Measurements from ENCODE around the gene ZNF799.
A peak's percentile ranks its signal among the peaks of the same experiment; 100 is the strongest.
"Not testable (repeated sequence)": the region's sequence is repeated elsewhere in the genome, so short reads cannot be mapped to it uniquely, and the experiment has no call there.

Gene ZNF799

DNA sequence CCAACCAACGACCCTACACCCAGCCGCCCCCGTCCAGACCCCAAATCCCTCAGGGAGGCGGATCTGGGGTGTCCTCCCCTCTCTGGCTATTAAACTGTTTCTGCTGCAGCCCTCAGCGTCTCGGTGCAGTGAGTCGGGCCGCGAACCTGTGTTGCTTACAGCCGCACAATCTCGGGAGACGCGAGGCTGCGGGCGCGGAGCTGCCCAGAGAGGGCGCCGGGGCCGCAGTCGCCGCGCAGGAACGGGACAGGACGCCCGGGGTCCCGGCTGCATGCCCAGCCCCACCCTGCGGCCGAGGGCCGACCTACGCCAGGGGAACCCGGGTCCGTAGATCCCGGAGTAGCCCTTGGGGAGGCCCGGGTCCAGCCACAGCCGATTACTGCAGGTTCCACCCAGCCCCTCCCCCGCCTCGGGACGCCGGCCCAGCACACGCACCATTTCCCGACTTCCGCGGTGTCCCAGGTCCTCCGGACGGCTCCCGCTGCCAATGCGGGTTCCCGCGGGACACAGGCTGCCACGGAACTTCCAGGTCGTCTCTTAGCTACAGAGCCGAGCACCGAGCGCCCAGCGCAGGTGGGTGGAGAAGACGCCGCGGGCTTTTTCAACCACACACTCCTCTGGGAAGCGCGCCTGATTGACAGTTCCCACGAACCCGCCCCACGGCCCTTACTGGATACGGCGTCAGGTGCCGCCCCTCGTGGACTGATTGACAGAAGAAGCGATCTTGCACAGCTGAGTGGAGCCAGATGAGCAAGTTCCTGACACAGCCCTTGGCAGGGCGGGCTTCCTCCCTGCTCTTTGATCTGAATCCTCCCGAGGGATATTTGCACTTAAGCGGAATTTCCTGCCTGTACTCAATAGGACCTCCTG lies at the start of gene ZNF799:
Gene ZNF799, minus strand, starts transcription at position 639 of the 870 bp plus-strand sequence. Its CDS starts 201 bp downstream, at position 438.
- DNase-seq, result peak; percentile 93

DNA sequence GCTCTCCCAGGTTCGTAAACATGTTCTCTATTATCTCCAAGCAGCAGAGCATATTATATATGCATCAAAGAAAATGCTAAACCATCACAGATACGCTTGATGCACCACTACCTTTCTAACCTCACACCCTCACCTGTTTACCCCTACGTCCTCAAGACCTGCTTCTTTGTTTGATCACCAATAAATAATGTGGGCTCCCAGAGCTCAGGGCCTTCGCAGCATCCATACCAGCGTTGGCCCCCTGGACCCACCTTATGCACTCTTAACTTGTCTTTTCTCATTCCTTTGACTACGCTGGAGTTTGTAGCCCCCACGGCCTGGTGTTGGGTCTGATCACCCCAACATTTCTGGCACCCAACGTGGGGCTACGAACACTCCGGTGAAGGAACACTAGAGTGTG lies 49.8 kb upstream of the ZNF799 start:
- no peak for DNase-seq

DNA sequence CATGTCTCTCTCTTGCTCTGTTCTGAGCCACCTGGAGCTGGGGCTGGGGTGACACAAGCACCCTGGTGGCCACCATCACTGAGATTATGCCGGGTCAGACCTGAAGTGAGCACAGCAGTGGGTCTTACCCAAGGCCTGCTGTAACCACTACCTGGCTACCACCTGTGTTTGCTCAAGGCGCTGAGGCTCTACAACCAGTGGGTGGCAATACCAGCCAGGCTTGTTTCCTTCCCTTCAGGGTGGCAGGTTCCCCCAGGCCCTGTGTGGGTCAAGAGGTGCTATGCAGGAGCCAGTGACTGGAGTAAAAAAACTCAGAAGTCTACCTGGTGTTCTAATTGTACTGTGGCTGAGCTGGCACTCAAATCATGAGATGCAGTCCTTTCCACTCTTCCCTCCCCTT lies 47.7 kb upstream of the ZNF799 start:
- DNase-seq, result no peak

DNA sequence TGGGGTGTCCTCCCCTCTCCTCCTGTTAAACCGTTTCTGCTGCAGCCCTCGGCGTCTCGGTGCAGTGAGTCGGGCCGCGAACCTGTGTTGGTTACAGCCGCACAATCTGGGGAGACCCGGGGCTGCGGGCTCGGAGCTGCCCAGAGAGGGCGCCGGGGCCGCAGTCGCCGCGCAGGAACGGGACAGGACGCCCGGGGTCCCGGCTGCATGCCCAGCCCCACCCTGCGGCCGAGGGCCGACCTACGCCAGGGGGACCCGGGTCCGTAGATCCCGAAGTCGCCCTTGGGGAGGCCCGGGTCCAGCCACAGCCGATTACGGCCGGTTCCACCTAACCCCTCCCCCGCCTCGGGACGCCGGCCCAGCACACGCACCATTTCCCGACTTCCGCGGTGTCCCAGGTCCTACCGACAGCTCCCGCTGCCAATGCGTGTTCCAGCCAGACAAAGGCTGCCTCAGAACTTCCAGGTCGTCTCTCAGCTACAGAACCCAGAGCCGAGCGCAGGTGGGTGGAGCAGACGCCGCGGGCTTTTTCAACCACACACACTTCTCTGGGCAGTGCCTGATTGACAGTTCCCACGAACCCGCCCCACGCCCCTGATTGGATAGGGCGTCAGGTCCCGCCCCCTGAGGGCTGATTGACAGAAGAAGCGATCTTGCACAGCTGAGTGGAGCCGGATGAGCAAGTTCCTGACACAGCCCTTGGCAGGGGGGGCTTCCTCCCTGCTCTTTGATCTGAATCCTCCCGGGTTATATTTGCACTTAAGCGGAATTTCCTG lies 39.7 kb upstream of the ZNF799 start, which contains the start of gene ZNF443:
Gene ZNF443, minus strand, starts transcription at position 481 of the 776 bp plus-strand sequence. Its CDS starts 107 bp downstream, at position 374.
- DNase-seq, result peak; percentile 98

DNA sequence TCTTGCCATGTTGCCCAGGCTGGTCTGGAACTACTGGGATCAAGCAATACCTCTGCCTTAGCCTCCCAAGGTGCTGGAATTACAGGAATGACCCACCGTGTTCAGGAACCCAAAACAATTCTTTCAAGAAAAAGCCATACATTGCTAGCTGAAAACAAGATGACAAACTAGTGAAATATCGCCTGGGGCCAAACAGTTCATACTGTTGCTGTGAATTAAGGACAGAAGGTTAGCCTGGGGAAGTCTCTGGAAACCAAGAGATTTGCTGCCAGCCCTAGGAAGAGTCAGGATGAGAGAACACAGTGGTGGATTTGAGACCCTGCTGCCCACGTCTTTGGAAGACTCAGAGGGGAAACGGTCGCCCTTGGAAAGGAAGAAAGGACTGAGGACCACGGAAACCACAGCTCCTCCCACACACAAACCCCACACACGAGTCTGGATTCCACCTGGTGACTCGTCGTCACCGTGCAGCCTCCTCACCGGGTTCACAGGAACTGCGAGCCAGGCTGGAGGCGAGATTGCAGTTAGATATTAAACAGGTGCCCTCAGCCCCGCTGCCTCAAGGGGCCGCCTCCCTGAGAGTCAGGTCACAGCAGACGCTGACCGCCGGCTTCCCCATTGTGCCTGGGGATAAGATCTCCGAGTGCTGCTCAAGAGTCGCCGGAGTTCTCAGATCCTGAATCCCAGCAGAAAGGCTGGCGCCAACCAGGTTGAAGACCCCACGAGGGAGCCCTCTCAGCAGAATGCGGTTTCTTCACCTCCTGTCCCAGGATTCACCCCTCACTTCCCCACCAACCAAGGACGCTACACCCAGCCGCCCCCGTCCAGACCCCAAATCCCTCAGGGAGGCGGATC lies 38.8 kb upstream of the ZNF799 start:
- DNase-seq, result not testable (repeated sequence)

DNA sequence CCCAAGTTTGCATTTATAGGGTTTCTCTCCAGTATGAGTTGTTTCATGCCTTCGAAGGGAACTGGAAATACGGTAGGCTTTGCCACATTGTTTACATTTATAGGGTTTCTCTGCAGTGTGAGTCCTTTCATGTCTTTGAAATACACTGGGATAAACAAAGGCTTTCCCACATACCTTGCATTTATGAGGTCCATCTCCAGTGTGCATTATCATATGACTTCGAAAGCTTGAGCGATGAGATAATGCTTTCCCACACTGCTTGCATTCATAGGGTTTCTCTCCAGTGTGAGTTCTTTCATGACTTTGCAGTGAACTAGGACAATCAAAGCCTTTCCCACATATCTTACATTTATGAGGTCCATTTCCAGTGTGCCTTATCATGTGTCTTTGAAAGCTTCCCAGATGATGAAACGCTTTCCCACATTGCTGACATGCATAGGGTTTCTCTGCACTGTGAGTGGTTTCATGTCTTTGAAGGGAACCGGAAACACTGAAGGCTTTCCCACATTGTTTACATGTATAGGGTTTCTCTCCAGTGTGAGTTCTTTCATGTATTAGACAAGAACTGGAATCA lies 29.7 kb upstream of the ZNF799 start:
- not testable (repeated sequence) for DNase-seq

DNA sequence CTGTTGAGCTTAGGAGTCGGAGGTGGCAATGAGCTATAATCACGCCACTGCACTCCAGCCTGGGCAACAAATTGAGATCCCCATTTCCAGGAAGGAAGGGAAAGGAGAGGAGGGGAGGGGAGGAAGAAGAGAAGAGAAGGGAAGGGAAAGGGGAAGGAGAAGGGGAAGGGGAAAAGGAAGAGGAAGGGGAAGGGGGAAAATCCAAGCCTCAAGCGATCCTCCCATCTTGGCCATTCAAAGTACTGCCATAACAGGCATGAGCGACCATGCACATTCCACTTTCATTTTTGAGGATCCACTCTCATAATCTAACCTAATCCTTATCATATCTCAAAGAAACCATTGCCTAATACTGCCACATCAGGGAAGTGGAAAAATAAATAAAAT lies 24.8 kb upstream of the ZNF799 start:
- no peak for DNase-seq

DNA sequence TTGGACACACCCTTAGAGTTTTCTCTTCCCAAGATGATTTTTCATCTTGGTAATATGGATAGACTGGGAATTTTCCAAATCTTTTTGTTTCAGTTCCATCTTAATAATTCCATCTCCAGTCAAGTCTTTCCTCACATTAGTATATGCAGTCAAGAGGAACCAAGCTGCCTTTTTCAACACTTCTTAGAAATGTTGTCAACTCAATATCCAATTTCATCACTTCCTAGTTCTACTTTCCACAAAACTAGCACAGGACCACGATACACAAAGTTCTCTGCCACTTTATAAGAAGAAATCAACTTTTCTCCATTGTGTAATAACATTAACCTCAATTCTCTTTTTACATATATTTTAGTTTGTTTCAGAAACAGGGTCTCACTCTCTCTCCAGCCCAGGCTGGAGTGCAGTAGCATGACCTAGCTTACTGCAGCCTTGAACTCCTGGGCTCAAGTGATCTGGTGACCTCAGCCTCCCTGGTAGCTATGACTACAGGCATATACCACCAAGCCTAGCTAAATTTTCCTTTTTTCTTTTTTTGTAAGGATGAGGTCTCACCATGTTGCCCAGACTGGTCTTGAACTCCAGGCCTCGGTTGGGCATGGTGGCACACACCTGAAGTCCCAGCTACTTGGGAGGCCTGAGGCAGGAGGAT lies 24.3 kb upstream of the ZNF799 start:
- DNase-seq, result no peak

DNA sequence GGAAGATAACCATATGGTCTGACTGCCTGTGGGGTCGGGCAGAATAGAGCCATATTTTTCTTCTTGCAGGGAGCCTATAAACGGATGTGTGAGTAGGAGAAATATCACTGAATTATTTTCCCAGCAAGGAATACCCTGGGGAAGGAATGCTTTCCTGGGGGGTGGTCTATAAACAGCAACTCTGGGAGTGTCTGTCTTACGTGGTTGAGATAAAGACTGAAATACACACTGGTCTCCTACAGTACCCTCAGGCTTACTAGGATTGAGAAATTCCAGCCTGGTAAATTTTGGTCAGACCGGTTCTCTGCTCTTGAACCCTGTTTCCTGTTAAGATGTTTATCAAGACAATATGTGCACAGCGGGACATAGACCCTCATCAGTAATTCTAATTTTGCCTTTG lies 16.2 kb upstream of the ZNF799 start:
- DNase-seq, result not testable (repeated sequence)

DNA sequence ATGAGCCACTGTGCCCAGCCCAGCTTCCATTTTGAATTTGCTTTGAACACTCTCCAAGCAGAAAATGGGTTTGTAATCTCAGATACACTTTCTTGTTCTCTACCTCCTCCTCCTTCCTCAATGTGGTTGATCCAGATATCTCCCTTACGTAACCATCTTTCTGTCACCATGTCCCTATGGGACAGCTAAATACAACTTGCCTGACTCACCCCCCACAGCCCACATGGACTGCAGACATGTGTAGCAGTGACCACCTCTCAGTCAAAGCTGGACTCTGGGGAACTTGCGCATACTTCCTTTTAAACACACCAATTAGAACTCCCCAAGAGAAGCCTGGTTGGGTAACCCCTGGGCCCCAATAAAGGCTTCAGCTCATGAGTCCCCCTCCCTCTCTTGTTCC lies 10.8 kb upstream of the ZNF799 start:
- DNase-seq, result no peak

DNA sequence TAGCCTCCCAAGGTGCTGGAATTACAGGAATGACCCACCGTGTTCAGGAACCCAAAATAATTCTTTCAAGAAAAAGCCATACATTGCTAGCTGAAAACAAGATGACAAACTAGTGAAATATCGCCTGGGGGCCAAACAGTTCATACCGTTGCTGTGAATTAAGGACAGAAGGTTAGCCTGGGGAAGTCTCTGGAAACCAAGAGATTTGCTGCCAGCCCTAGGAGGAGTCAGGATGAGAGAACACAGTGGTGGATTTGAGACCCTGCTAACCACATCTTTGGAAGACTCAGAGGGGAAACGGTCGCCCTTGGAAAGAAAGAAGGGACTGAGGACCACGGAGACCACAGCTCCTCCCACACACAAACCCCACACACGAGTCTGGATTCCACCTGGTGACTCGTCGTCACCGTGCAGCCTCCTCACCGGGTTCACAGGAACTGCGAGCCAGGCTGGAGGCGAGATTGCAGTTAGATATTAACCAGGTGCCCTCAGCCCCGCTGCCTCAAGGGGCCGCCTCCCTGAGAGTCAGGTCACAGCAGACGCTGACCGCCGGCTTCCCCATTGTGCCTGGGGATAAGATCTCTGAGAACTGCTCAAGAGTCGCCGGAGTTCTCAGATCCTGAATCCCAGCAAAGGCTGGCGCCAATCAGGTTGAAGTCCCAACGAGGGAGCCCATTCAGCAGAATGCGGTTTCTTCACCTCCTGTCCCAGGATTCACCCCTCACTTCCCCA lies 1.0 kb downstream of the ZNF799 start:
- not testable (repeated sequence) for DNase-seq

DNA sequence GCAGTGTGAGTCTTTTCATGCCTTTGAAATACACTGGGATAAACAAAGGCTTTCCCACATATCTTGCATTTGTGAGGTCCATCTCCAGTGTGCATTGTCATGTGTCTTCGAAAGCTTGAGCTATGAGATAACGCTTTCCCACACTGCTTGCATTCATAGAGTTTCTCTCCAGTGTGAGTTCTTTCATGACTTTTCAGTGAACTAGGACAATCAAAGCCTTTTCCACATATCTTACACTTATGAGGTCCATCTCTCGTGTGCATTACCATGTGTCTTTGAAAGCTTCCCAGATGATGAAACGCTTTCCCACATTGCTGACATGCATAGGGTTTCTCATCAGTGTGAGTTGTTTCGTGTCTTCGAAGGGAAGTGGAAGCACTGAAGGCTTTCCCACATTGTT lies 9.9 kb downstream of the ZNF799 start:
- DNase-seq, result not testable (repeated sequence)

DNA sequence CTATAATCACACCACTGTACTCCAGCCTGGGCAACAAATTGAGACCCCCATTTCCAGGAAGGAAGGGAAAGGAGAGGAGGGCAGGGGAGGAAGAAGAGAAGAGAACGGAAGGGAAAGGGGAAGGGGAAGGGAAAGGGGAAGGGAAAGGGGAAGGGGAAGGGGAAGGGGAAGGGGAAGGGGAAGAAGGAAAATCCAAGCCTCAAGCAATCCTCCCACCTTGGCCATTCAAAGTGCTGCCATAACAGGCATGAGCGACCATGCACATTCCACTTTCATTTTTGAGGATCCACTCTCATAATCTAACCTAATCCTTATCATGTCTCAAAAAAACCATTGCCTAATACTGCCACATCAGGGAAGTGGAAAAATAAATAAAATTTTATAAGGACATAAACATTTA lies 14.7 kb downstream of the ZNF799 start:
- not testable (repeated sequence) for DNase-seq

DNA sequence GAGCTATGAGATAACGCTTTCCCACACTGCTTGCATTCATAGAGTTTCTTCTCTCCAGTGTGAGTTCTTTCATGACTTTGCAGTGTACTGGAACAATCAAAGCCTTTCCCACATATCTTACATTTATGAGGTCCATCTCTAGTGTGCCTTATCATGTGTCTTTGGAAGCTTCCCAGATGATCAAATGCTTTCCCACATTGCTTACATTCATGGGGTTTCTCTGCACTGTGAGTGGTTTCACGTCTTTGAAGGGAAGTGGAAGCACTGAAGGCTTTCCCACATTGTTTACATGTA lies 20.7 kb downstream of the ZNF799 start:
- no peak for DNase-seq

DNA sequence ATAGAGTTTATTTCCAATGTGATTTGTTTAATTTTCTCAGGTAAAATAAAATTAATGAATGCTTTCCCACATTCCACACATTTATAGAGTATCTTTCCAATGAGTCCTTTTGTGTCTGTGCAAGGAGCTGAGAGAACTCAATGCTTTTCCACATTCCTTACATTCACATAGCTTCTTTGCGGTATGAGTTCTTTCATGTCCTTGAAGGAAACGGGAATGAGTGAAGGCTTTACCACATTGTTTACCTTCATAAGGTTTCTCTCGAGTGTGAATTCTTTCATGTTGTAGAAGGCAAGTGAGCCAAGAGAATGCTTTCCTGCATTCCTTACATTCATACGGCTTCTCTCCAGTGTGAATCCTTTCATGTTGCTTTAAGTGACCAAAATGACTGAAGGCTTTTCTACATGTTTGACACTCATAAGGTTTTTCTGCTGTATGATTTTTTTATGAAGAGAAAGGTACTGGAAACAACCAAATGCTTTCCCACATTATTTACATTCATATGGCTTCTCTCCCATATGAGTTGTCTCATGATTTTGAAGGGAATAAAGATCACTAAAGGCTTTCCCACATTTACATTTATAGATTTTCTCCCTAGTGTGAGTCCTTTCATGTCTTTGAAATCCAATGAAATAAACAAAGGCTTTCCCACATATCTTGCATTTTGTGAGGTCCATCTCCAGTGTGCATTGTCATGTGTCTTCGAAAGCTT lies 21.2 kb downstream of the ZNF799 start:
- no peak for DNase-seq

DNA sequence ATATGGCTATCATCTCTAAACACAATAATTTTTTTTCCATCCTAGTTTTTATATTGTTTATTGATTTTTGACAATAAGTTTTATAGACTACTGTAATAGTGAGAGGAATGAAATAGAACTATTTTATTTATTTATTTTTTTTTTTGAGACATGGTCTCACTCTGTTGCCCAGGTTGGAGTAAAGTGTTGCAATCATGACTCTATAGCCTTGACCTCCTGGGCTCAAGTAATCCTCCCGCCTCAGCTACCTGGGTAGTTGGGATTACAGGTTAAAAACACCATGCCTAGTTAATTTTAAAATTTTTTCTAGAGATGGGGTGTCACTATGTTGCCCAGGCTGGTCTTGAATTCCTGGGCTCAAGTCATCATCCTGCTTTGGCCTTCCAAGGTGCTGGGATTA lies 27.0 kb downstream of the ZNF799 start:
- DNase-seq, result no peak

DNA sequence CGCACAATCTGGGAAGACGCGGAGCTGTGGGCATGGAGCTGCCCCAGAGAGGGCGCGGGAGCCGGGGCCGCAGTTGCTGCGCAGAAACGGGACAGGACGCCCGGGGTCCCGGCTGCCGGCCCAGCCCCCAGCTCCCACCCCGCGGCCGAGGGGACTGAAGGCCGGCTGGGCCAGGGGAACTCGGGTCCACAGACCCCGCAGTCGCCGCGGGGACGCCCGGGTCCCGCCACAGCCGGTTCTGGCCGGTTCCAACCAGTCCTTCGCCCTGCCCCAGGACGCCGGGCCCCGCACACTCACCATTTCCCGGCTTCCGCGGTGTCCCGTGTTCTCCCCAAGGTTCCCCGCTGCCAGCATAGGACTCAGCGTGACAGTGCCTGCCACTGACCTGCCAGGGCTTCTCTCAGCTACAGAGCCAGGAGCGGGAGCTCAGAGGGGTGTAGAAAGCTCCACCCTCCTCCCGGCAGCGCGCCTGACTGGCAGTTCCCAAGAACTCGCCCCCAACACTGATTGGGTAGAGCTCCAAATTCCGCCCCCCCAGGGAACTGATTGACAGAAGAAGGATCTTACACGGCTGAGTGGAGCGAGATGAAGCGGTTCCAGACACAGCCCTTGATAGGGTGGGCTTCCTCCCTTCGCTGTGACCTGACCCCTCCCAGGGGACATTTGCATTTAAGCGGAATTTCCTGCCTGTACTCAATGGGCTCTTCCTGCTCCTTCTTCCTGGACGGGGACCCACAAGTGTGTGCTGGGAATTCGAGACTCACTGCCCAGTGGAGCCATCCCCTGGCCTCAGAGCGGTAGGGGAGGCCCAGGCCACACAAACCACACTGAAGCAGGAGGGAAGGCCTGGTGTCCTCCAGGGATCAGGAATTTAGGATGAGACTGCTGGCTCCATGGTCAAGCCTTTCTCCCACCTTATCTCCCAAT lies 35.6 kb downstream of the ZNF799 start, which contains the start of gene ZNF442:
Gene ZNF442, minus strand, starts transcription at position 448 of the 927 bp plus-strand sequence. CDS start 2,052 bp downstream, outside the sequence.
- peak; percentile 96 for DNase-seq

DNA sequence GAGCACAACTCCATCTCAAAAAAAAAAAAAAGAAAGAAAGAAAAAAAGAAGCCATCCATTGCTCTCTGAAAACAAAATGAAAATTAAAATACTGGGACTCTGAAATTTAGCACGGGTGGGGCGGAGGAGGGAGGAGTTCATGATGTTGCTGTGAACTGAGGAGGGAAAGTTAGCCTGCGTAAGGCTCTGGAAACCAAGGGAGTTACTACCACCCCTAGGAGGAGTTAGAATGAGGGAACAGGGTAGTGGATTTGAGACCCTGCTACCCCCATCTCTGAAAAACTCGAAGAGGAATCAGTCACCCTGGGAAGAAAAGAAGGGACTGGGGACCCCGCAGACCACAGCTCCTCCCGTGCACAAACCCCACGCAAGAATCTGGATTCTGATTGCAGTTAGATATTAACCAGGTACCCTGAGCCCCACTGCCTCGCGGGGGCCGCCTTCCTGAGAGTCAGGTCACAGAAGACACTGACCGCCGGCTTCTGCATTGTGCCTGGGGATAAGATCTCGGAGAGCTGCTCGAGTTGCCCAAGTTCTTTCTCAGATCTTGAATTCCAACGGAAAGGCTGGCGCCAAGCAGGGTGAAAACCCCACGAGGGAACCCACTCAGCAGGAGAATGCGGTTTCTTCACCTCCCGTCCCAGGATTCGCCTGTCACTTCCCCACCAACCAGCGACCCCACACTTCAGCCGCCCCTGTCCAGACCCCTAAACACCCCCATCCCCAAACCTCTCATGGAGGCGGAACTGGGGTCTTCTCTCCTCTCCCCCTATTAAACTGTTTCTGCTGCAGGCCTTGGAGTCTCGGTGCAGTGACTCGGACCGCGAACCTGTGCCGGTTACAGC lies 36.5 kb downstream of the ZNF799 start:
- DNase-seq, result peak; percentile 6
